Neural progenitor cell (in vitro differentiated cells): ENCODE data around the gene NFATC2. TPM values are rescaled to one million over a fixed set of nuclear protein-coding genes. Genes with fewer than 3 reads are reported as not detected.

Source experiments
- DNase-seq: peaks from one replicate; pipeline ENCODE4 v3.0.0-alpha.2; 2016; ENCODE audit warnings: low spot score
- H2AFZ ChIP-seq: fragments of 200-600 bp; sonication (generic); replicated peaks from 2 replicates; pipeline ENCODE4 v1.6.1; 2016; ENCODE audit warnings: antibody characterized with exemption
- H3F3A ChIP-seq: fragments of 200-600 bp; sonication (generic); 2 replicates; pipeline ENCODE4 v1.6.1; 2016; ENCODE audit warnings: antibody characterized with exemption, low read depth
- H3K27ac ChIP-seq: fragments of 200-600 bp; sonication (generic); 2 replicates; pipeline ENCODE4 v1.5.1; 2016; ENCODE audit warnings: mild to moderate bottlenecking
- H3K27me3 ChIP-seq: fragments of 200-600 bp; sonication (generic); 2 replicates; pipeline ENCODE4 v1.6.1; 2016; ENCODE audit warnings: mild to moderate bottlenecking, moderate library complexity
- H3K36me3 ChIP-seq: fragments of 200-600 bp; sonication (generic); 2 replicates; pipeline ENCODE4 v1.5.1; 2016
- H3K4me1 ChIP-seq: fragments of 200-600 bp; sonication (generic); 2 replicates; pipeline ENCODE4 v1.6.1; 2016; ENCODE audit warnings: mixed run types
- H3K4me2 ChIP-seq: fragments of 200-600 bp; sonication (generic); 2 replicates; pipeline ENCODE4 v1.6.1; 2016
- H3K4me3 ChIP-seq: fragments of 200-600 bp; sonication (generic); 2 replicates; pipeline ENCODE4 v1.5.1; 2016
- H3K79me2 ChIP-seq: fragments of 200-600 bp; sonication (generic); 2 replicates; pipeline ENCODE4 v1.6.1; 2016; ENCODE audit warnings: low read depth
- H3K9ac ChIP-seq: fragments of 200-600 bp; sonication (generic); 2 replicates; pipeline ENCODE4 v1.6.1; 2016
- H3K9me3 ChIP-seq: fragments of 200-600 bp; sonication (generic); 2 replicates; pipeline ENCODE4 v1.5.1; 2016; ENCODE audit warnings: low read depth
- H4K20me1 ChIP-seq: fragments of 200-600 bp; sonication (generic); 2 replicates; pipeline ENCODE4 v1.6.1; 2016; ENCODE audit warnings: low read depth
- H3K27ac Mint-ChIP-seq: 3 replicates; pipeline ENCODE4 v1.8.0; 2021; ENCODE audit warnings: mixed read lengths
- H3K27me3 Mint-ChIP-seq: 2 replicates; pipeline ENCODE4 v1.8.0; 2022; ENCODE audit warnings: low read depth, mild to moderate bottlenecking, inconsistent platforms, moderate library complexity, mixed read lengths; ENCODE audit not compliant: insufficient read depth
- H3K36me3 Mint-ChIP-seq: 3 replicates; pipeline ENCODE4 v1.8.0; 2021; ENCODE audit warnings: mixed read lengths
- H3K4me1 Mint-ChIP-seq: 3 replicates; pipeline ENCODE4 v1.8.0; 2021; ENCODE audit warnings: mixed read lengths
- H3K4me3 Mint-ChIP-seq: 3 replicates; pipeline ENCODE4 v1.8.0; 2021; ENCODE audit warnings: mild to moderate bottlenecking, moderate library complexity, mixed read lengths
- H3K9me3 Mint-ChIP-seq: 3 replicates; pipeline ENCODE4 v1.8.0; 2020; ENCODE audit warnings: mixed read lengths
- CTCF ChIP-seq: fragments of 200-600 bp; sonication (generic); IDR thresholded peaks from 2 replicates; pipeline ENCODE4 v1.5.1; 2017; ENCODE audit warnings: antibody characterized with exemption, mild to moderate bottlenecking
- EZH2 ChIP-seq: fragments of 200-600 bp; sonication (generic); IDR thresholded peaks from 2 replicates; pipeline ENCODE4 v1.6.1; 2017; ENCODE audit warnings: antibody characterized with exemption, mild to moderate bottlenecking, moderate library complexity
- EZH2phosphoT487 ChIP-seq: fragments of 200-600 bp; sonication (generic); IDR thresholded peaks from 2 replicates; pipeline ENCODE4 v1.6.1; 2017; ENCODE audit warnings: antibody characterized with exemption
- total RNA-seq: library from RNA; depleted of rRNA; stranded (reverse); fragments of >200 nt; gene quantifications from 2 replicates; pipeline ENCODE4 v1.2.3, GENCODE V29; 2015; ENCODE audit warnings: low replicate concordance

NFATC2 gene
- total RNA-seq, 1 donor from 2014 or later: 0.19 TPM

GRCh38 chr20:51342510-51343236, 199.8 kb downstream of the NFATC2 start:
- peaks cover 12% of the 10 kb centered on the region for H3K27me3 Mint-ChIP-seq
- peaks cover 5% of the 10 kb centered on the region for H3K9me3 Mint-ChIP-seq
- Histone ChIP-seq H3K79me2 (no peaks in the 10 kb centered on the region), H3K4me1 (no peaks in the 10 kb centered on the region), H4K20me1 (no peaks in the 10 kb centered on the region), H3F3A (no peaks in the 10 kb centered on the region), H2AFZ (no peak overlapping the region), H3K27me3 (no peaks in the 10 kb centered on the region), H3K4me3 (no peak overlapping the region), H3K27ac (no peak overlapping the region), H3K9ac (no peak overlapping the region), H3K36me3 (no peaks in the 10 kb centered on the region), H3K9me3 (no peaks in the 10 kb centered on the region), H3K4me2 (no peak overlapping the region)
- DNase-seq: no peak
- H3K4me3 Mint-ChIP-seq: no peak overlapping the region
- H3K27ac Mint-ChIP-seq: no peak overlapping the region
- peaks cover 5% of the 10 kb centered on the region for H3K4me1 Mint-ChIP-seq
- no peak for TF ChIP-seq CTCF
- TF ChIP-seq EZH2: no peak
- no peak for TF ChIP-seq EZH2phosphoT487
- no peaks in the 10 kb centered on the region for H3K36me3 Mint-ChIP-seq

- Histone ChIP-seq H2AFZ (no peak overlapping the region), H3K4me2 (no peak overlapping the region), H3K27me3 (no peaks in the 10 kb centered on the region), H3K9ac (no peak overlapping the region), H3K4me1 (no peaks in the 10 kb centered on the region), H4K20me1 (no peaks in the 10 kb centered on the region), H3K4me3 (no peak overlapping the region), H3K27ac (no peak overlapping the region), H3F3A (no peaks in the 10 kb centered on the region), H3K36me3 (no peaks in the 10 kb centered on the region), H3K9me3 (no peaks in the 10 kb centered on the region), H3K79me2 (no peaks in the 10 kb centered on the region)
- Mint-ChIP-seq H3K9me3 (peaks cover 5% of the 10 kb centered on the region), H3K4me1 (peaks cover 5% of the 10 kb centered on the region), H3K36me3 (no peaks in the 10 kb centered on the region), H3K4me3 (no peak overlapping the region), H3K27ac (no peak overlapping the region), H3K27me3 (peaks cover 12% of the 10 kb centered on the region)
- TF ChIP-seq CTCF (no peak), EZH2 (no peak), EZH2phosphoT487 (no peak)
- no peak for DNase-seq
These were observed 200.9 kb downstream of the NFATC2 start for GRCh38 chr20:51341581-51341980.

- no peak overlapping the region for H3K27ac ChIP-seq
- TF ChIP-seq EZH2 (no peak), EZH2phosphoT487 (no peak), CTCF (no peak)
These were observed 202.1 kb downstream of the NFATC2 start for GRCh38 chr20:51340451-51340840.

More at GRCh38 chr20:51340451-51340840, 202.1 kb downstream of the NFATC2 start:
- peaks cover 7% of the 10 kb centered on the region for H3K4me1 Mint-ChIP-seq
- no peaks in the 10 kb centered on the region for H3F3A ChIP-seq
- no peaks in the 10 kb centered on the region for H4K20me1 ChIP-seq
- DNase-seq: no peak
- H3K79me2 ChIP-seq: no peaks in the 10 kb centered on the region
- no peak overlapping the region for H3K27ac Mint-ChIP-seq
- H3K36me3 Mint-ChIP-seq: no peaks in the 10 kb centered on the region
- no peaks in the 10 kb centered on the region for H3K27me3 ChIP-seq
- no peak overlapping the region for H3K4me3 ChIP-seq
- H3K9ac ChIP-seq: no peak overlapping the region
- H3K4me3 Mint-ChIP-seq: no peak overlapping the region
- no peak overlapping the region for H2AFZ ChIP-seq
- H3K4me2 ChIP-seq: no peak overlapping the region
- no peaks in the 10 kb centered on the region for H3K4me1 ChIP-seq
- no peaks in the 10 kb centered on the region for H3K9me3 ChIP-seq
- peaks cover 5% of the 10 kb centered on the region for H3K9me3 Mint-ChIP-seq
- H3K36me3 ChIP-seq: no peaks in the 10 kb centered on the region
- peaks cover 15% of the 10 kb centered on the region for H3K27me3 Mint-ChIP-seq
